PC-9 (cell line): ENCODE measurements around the gene MSL1. TPM values are rescaled to one million over a fixed set of nuclear protein-coding genes. Genes with fewer than 3 reads are reported as not detected.

ENCODE experiments used
- BruUV-seq: library from RNA; stranded (reverse); fragments of 400-500 nt; replicated peaks from 2 replicates; lab custom pipeline; 2021; lab: Mats Ljungman, UMichigan
- CTCF ChIA-PET: fragments of 300-600 bp; sonication (Branson Sonifier 250); formaldehyde crosslinking; loops from one replicate; lab custom pipeline; 2022; ENCODE audit warnings: antibody characterized with exemption; lab: Charles Lee
- POLR2A ChIA-PET: fragments of 300-600 bp; sonication (Branson Sonifier 250); formaldehyde crosslinking; loops from one replicate; lab custom pipeline; 2022; ENCODE audit warnings: antibody characterized with exemption; ENCODE audit not compliant: unreplicated experiment; lab: Charles Lee
- DNase-seq, 2 experiments: peaks; one replicate each; pipeline versions ENCODE4 v3.0.0 to v3.0.0-alpha.2; 2015 to 2022; ENCODE audit warnings: mixed read lengths in 1 of 2
- H2AFZ ChIP-seq: fragments of 200-600 bp; sonication (generic); 2 replicates; pipeline ENCODE4 v1.8.1; 2017; ENCODE audit warnings: antibody characterized with exemption
- H3F3A ChIP-seq: fragments of 200-600 bp; sonication (generic); 2 replicates; pipeline ENCODE4 v1.8.1; 2017; ENCODE audit warnings: antibody characterized with exemption, mild to moderate bottlenecking, low read depth; ENCODE audit not compliant: insufficient read depth
- H3K27ac ChIP-seq: fragments of 200-600 bp; sonication (generic); 2 replicates; pipeline ENCODE4 v1.6.1; 2016; ENCODE audit warnings: mixed run types
- H3K27me3 ChIP-seq: fragments of 200-600 bp; sonication (generic); 2 replicates; pipeline ENCODE4 v1.6.1; 2016; ENCODE audit warnings: low read depth, mixed run types; ENCODE audit not compliant: insufficient read depth
- H3K36me3 ChIP-seq: fragments of 200-600 bp; sonication (generic); 2 replicates; pipeline ENCODE4 v1.6.1; 2016; ENCODE audit warnings: low read depth, mixed run types
- H3K4me1 ChIP-seq: fragments of 200-600 bp; sonication (generic); replicated peaks from 2 replicates; pipeline ENCODE4 v1.6.1; 2016; ENCODE audit warnings: mixed run types; ENCODE audit not compliant: insufficient read depth
- H3K4me2 ChIP-seq: fragments of 200-600 bp; sonication (generic); 2 replicates; pipeline ENCODE4 v1.6.1; 2017; ENCODE audit warnings: mixed run types
- H3K4me3 ChIP-seq: fragments of 200-600 bp; sonication (generic); 2 replicates; pipeline ENCODE4 v1.6.1; 2016; ENCODE audit warnings: mixed run types
- H3K79me2 ChIP-seq: fragments of 200-600 bp; sonication (generic); 2 replicates; pipeline ENCODE4 v1.6.1; 2017; ENCODE audit warnings: low read depth, mixed run types
- H3K9me2 ChIP-seq: fragments of 200-600 bp; sonication (generic); 2 replicates; pipeline ENCODE4 v1.8.1; 2017; ENCODE audit warnings: mild to moderate bottlenecking; ENCODE audit not compliant: insufficient read depth
- H3K9me3 ChIP-seq: fragments of 200-600 bp; sonication (generic); 2 replicates; pipeline ENCODE4 v1.8.1; 2016; ENCODE audit warnings: low read depth; ENCODE audit not compliant: insufficient read depth
- H4K20me1 ChIP-seq: fragments of 200-600 bp; sonication (generic); 2 replicates; pipeline ENCODE4 v1.8.1; 2017; ENCODE audit not compliant: insufficient read depth
- CTCF ChIP-seq: fragments of 200-600 bp; sonication (generic); conservative IDR thresholded peaks from 2 replicates; pipeline ENCODE4 v1.6.1; 2017; ENCODE audit warnings: mixed run types, antibody characterized with exemption, mild to moderate bottlenecking, moderate library complexity
- EZH2 ChIP-seq: fragments of 200-600 bp; sonication (generic); IDR thresholded peaks from 2 replicates; pipeline ENCODE4 v1.8.0; 2017; ENCODE audit warnings: antibody characterized with exemption, low read depth
- intact Hi-C: fragments of 100-400 bp; cut with micrococcal nuclease; formaldehyde crosslinking; loops from one replicate; pipeline ENCODE4 v1.10.0; 2022; ENCODE audit not compliant: unreplicated experiment
- total RNA-seq: library from RNA; stranded (reverse); gene quantifications from 2 replicates; pipeline ENCODE4 v1.2.3, GENCODE V29; 2021

MSL1 gene
- total RNA-seq, 1 experiment from 2014 or later: 61.8 TPM

- H2AFZ ChIP-seq: no peak overlapping the region
- TF ChIP-seq EZH2: no peak
- no peak for TF ChIP-seq CTCF
- DNase-seq: no peak
- 0 out of 2 replicates have a peak, but pooled peaks cover 10% of the 10 kb centered on the region for H4K20me1 ChIP-seq
- no peaks in the 10 kb centered on the region for H3K9me3 ChIP-seq
- no peak overlapping the region for H3K4me3 ChIP-seq
- no peaks in the 10 kb centered on the region; the same call in 1 of the 2 replicates for H3F3A ChIP-seq
- intact Hi-C loops: no loop called here
- no peaks in the 10 kb centered on the region for H3K9me2 ChIP-seq
- H3K27me3 ChIP-seq: no peaks in the 10 kb centered on the region
- ChIA-PET POLR2A (no interaction called here), CTCF (no interaction called here)
- no peak overlapping the region for H3K4me2 ChIP-seq
- no peak overlapping the region for H3K27ac ChIP-seq
- no TSS peak for BruUV-seq
- peaks cover 8% of the 10 kb centered on the region for H3K4me1 ChIP-seq
- peaks cover 6% of the 10 kb centered on the region; the same call in 1 of the 2 replicates for H3K36me3 ChIP-seq
- peaks cover 20% of the 10 kb centered on the region for H3K79me2 ChIP-seq
These were observed 23.7 kb downstream of the MSL1 start for GRCh38 chr17:40145476-40145875.

GRCh38 chr17:40148527-40148926 lies 26.8 kb downstream of the MSL1 start:
- BruUV-seq: no TSS peak
- Histone ChIP-seq H3K27me3 (no peaks in the 10 kb centered on the region), H2AFZ (no peak overlapping the region), H3K9me2 (no peaks in the 10 kb centered on the region), H3K79me2 (0 out of 2 replicates have a peak, but pooled peaks cover 5% of the 10 kb centered on the region), H3K36me3 (peaks cover 7% of the 10 kb centered on the region; the same call in 1 of the 2 replicates), H4K20me1 (0 out of 2 replicates have a peak, but pooled peaks cover 10% of the 10 kb centered on the region), H3K9me3 (no peaks in the 10 kb centered on the region), H3F3A (no peaks in the 10 kb centered on the region; the same call in 1 of the 2 replicates), H3K27ac (no peak overlapping the region), H3K4me3 (no peak overlapping the region), H3K4me2 (no peak overlapping the region), H3K4me1 (no peaks in the 10 kb centered on the region)
- DNase-seq: no peak
- CTCF ChIA-PET: no interaction called here
- TF ChIP-seq EZH2: no peak
- TF ChIP-seq CTCF: no peak
- intact Hi-C loops: no loop called here
- POLR2A ChIA-PET: interaction anchor here (0.7 kb wide), 1 partner anchor 195 kb away, joined by 6 read pairs; no protein-coding TSS in a partner anchor

- Histone ChIP-seq H3F3A (peaks cover 3% of the 10 kb centered on the region; the same call in 1 of the 2 replicates), H3K9me2 (no peaks in the 10 kb centered on the region), H3K4me1 (no peaks in the 10 kb centered on the region), H3K36me3 (peaks cover 7% of the 10 kb centered on the region; the same call in 1 of the 2 replicates), H3K79me2 (0 out of 2 replicates have a peak, but pooled peaks cover 5% of the 10 kb centered on the region), H2AFZ (no peak overlapping the region), H3K4me3 (no peak overlapping the region), H4K20me1 (0 out of 2 replicates have a peak, but pooled peaks cover 10% of the 10 kb centered on the region), H3K9me3 (no peaks in the 10 kb centered on the region), H3K4me2 (no peak overlapping the region), H3K27me3 (no peaks in the 10 kb centered on the region), H3K27ac (no peak overlapping the region)
- ChIA-PET POLR2A (no interaction called here), CTCF (interaction anchor here (0.6 kb wide), 1 partner anchor 21 kb away, joined by 7 read pairs; no protein-coding TSS in a partner anchor)
- DNase-seq: no peak
- TF ChIP-seq CTCF (no peak), EZH2 (no peak)
- intact Hi-C loops: no loop called here
- BruUV-seq: no TSS peak
These were observed 28.5 kb downstream of the MSL1 start for GRCh38 chr17:40150276-40150675.
